Activated CD4-positive, alpha-beta T cell treated with anti-CD3 and anti-CD28 coated beads for 48 hours (primary cell): ENCODE results near the gene HOXA5.

ENCODE experiments used
- DNase-seq: peaks from one replicate; pipeline ENCODE4 v3.0.0-alpha.2; 2020

Gene HOXA5

GRCh38 chr7:27092819-27093110, 50.7 kb downstream of the HOXA5 start:
- no peak for DNase-seq

DNA sequence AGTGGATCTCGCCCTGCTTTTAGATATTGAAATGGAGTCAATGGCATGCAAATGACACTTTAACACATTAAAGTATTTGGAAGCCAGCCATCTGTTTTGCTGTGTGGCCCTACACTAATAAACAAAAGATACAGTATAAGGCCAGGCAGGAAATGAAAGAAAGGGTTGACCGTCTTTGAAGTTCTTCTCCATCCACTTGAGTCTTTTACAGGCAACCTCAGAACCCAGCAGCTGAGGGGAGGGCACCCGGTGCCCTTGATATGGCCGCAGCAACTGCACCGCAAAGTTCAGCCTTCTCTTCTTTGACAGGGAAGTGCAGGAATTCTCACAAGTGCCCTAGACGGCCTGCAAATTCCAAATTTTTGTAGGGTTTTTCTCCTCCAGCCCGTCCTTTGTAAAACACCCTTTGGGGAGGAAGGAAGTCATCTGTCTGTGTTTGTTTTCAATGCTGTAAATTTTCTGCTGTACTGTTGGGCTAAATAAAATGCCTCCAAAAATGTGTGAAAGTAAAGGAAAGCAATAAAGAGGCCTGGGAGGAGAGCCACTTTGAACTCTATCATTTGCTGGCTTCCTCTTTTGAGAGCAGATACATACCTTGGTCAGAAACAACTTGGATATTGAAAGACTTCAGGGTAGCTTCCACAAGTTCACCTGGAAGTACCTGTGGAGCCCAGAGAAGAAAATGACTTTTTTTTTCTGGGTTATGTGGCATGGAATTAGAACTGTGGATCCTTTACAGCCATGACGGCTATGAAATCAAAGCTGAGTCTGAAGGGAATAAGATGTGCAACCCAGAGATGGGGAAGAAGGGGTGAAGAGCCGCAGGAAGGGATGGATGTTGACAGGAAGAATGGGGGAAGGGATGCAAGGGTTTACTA, 51.3 kb downstream of the HOXA5 start:
- DNase-seq: no peak

GRCh38 chr7:27091105-27091504, 52.4 kb downstream of the HOXA5 start:
- no peak for DNase-seq
